ENCODE data around the gene ST6GALNAC4.

ST6GALNAC4 gene

GRCh38 chr9:127947841-127948710, 31.2 kb upstream of the ST6GALNAC4 start:
- in situ Hi-C loops (cut with HindIII; ENCODE audit: low sequenced_read_pairs), result no loop called here

- in situ Hi-C loops (cut with HindIII; ENCODE audit: low sequenced_read_pairs), result no loop called here
Observed at GRCh38 chr9:127946728-127947127, 29.9 kb upstream of the ST6GALNAC4 start.

- in situ Hi-C loops (cut with HindIII; ENCODE audit: low sequenced_read_pairs), result no loop called here
Observed at GRCh38 chr9:127945942-127946341, 29.1 kb upstream of the ST6GALNAC4 start.

- in situ Hi-C loops (cut with HindIII; ENCODE audit: low sequenced_read_pairs), result no loop called here
Observed at GRCh38 chr9:127945338-127945737, 28.5 kb upstream of the ST6GALNAC4 start.

GRCh38 chr9:127944586-127945218, 27.9 kb upstream of the ST6GALNAC4 start:
- in situ Hi-C loops (cut with HindIII; ENCODE audit: low sequenced_read_pairs), result no loop called here

GRCh38 chr9:127943731-127944144, 26.9 kb upstream of the ST6GALNAC4 start:
- in situ Hi-C loops (cut with HindIII; ENCODE audit: low sequenced_read_pairs), result no loop called here

GRCh38 chr9:127943011-127943662, 26.3 kb upstream of the ST6GALNAC4 start:
- in situ Hi-C loops (cut with HindIII; ENCODE audit: low sequenced_read_pairs), result no loop called here

GRCh38 chr9:127942216-127943010, 25.6 kb upstream of the ST6GALNAC4 start:
- in situ Hi-C loops (cut with HindIII; ENCODE audit: low sequenced_read_pairs), result no loop called here

GRCh38 chr9:127941961-127942215, 25.0 kb upstream of the ST6GALNAC4 start:
- in situ Hi-C loops (cut with HindIII; ENCODE audit: low sequenced_read_pairs), result no loop called here

- in situ Hi-C loops (cut with HindIII; ENCODE audit: low sequenced_read_pairs), result no loop called here
Observed at GRCh38 chr9:127941062-127941960, 24.5 kb upstream of the ST6GALNAC4 start.

GRCh38 chr9:127940593-127940992, 23.8 kb upstream of the ST6GALNAC4 start:
- in situ Hi-C loops (cut with HindIII; ENCODE audit: low sequenced_read_pairs), result no loop called here

- in situ Hi-C loops (cut with HindIII; ENCODE audit: low sequenced_read_pairs), result loop anchor here (10.0 kb wide), 1 partner anchor 157 kb away; no protein-coding TSS in a partner anchor
Observed at GRCh38 chr9:127938298-127938690, 21.5 kb upstream of the ST6GALNAC4 start.

GRCh38 chr9:127937388-127938297, 20.8 kb upstream of the ST6GALNAC4 start, which contains the start of gene DPM2:
Gene DPM2, minus strand, starts transcription at chr9:127937854. Its CDS starts 34 bp downstream, at chr9:127937820.
- in situ Hi-C loops (cut with HindIII; ENCODE audit: low sequenced_read_pairs), result loop anchor here (10.0 kb wide), 1 partner anchor 157 kb away; no protein-coding TSS in a partner anchor

- in situ Hi-C loops (cut with HindIII; ENCODE audit: low sequenced_read_pairs), result loop anchor here (10.0 kb wide), 1 partner anchor 158 kb away; no protein-coding TSS in a partner anchor
Observed at GRCh38 chr9:127937056-127937387, 20.2 kb upstream of the ST6GALNAC4 start.

GRCh38 chr9:127936347-127936852, 19.6 kb upstream of the ST6GALNAC4 start:
- in situ Hi-C loops (cut with HindIII; ENCODE audit: low sequenced_read_pairs), result loop anchor here (10.0 kb wide), 1 partner anchor 158 kb away; no protein-coding TSS in a partner anchor

- in situ Hi-C loops (cut with HindIII; ENCODE audit: low sequenced_read_pairs), result loop anchor here (10.0 kb wide), 1 partner anchor 159 kb away; no protein-coding TSS in a partner anchor
Observed at GRCh38 chr9:127935765-127936221, 19.0 kb upstream of the ST6GALNAC4 start.

GRCh38 chr9:127934986-127935385, 18.1 kb upstream of the ST6GALNAC4 start:
- in situ Hi-C loops (cut with HindIII; ENCODE audit: low sequenced_read_pairs), result loop anchor here (10.0 kb wide), 1 partner anchor 160 kb away; no protein-coding TSS in a partner anchor

- in situ Hi-C loops (cut with HindIII; ENCODE audit: low sequenced_read_pairs), result loop anchor here (10.0 kb wide), 1 partner anchor 161 kb away; no protein-coding TSS in a partner anchor
Observed at GRCh38 chr9:127934248-127934647, 17.4 kb upstream of the ST6GALNAC4 start.
